Measurements from ENCODE around the gene BANF2. TPM values are rescaled to one million over a fixed set of nuclear protein-coding genes. Genes with fewer than 3 reads are reported as not detected.

Gene BANF2
- polyA plus RNA-seq, 1 donor from 2014 or later, result not detected

GRCh38 chr20:17750722-17751045, 50.9 kb downstream of the BANF2 start:
- no peak overlapping the region for H3K4me2 ChIP-seq (ENCODE audit: low read length)
- H3K4me3 ChIP-seq (ENCODE audit: low read length), result no peak overlapping the region
- H3K27ac ChIP-seq (ENCODE audit: low read length), result no peak overlapping the region
- H2AFZ ChIP-seq (ENCODE audit: low read depth, low read length), result no peak overlapping the region
- H3K36me3 ChIP-seq (ENCODE audit: insufficient read depth, low read length), result no peaks in the 10 kb centered on the region
- no peak overlapping the region for H3K9ac ChIP-seq (ENCODE audit: low read length)
- no peaks in the 10 kb centered on the region for H3K79me2 ChIP-seq (replicated peaks; ENCODE audit: insufficient read depth, low read length)
- H3K9me2 ChIP-seq (ENCODE audit: insufficient read depth, low read length), result no peaks in the 10 kb centered on the region
- no peak for TF ChIP-seq POLR2AphosphoS5 (IDR thresholded peaks at IDR 0.05)
- TF ChIP-seq, protein P1, sequence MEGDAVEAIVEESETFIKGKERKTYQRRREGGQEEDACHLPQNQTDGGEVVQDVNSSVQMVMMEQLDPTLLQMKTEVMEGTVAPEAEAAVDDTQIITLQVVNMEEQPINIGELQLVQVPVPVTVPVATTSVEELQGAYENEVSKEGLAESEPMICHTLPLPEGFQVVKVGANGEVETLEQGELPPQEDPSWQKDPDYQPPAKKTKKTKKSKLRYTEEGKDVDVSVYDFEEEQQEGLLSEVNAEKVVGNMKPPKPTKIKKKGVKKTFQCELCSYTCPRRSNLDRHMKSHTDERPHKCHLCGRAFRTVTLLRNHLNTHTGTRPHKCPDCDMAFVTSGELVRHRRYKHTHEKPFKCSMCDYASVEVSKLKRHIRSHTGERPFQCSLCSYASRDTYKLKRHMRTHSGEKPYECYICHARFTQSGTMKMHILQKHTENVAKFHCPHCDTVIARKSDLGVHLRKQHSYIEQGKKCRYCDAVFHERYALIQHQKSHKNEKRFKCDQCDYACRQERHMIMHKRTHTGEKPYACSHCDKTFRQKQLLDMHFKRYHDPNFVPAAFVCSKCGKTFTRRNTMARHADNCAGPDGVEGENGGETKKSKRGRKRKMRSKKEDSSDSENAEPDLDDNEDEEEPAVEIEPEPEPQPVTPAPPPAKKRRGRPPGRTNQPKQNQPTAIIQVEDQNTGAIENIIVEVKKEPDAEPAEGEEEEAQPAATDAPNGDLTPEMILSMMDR (IDR thresholded peaks at IDR 0.05; ENCODE audit: poor library complexity, severe bottlenecking), result no peak
- TF ChIP-seq RAD21 (conservative IDR thresholded peaks at IDR 0.05), result no peak
- TF ChIP-seq EP300 (conservative IDR thresholded peaks at IDR 0.05; ENCODE audit: poor library complexity, severe bottlenecking), result no peak
- TF ChIP-seq SMC3 (conservative IDR thresholded peaks at IDR 0.05; ENCODE audit: poor library complexity), result no peak
- TF ChIP-seq MXI1 (conservative IDR thresholded peaks at IDR 0.05; ENCODE audit: poor library complexity, severe bottlenecking), result no peak
- TF ChIP-seq EZH2 (IDR thresholded peaks at IDR 0.05; ENCODE audit: borderline replicate concordance, insufficient read depth, low read length, poor library complexity, severe bottlenecking), result no peak
- TF ChIP-seq TAF1 (IDR thresholded peaks at IDR 0.05; ENCODE audit: low read depth), result no peak
- TF ChIP-seq, protein P2, sequence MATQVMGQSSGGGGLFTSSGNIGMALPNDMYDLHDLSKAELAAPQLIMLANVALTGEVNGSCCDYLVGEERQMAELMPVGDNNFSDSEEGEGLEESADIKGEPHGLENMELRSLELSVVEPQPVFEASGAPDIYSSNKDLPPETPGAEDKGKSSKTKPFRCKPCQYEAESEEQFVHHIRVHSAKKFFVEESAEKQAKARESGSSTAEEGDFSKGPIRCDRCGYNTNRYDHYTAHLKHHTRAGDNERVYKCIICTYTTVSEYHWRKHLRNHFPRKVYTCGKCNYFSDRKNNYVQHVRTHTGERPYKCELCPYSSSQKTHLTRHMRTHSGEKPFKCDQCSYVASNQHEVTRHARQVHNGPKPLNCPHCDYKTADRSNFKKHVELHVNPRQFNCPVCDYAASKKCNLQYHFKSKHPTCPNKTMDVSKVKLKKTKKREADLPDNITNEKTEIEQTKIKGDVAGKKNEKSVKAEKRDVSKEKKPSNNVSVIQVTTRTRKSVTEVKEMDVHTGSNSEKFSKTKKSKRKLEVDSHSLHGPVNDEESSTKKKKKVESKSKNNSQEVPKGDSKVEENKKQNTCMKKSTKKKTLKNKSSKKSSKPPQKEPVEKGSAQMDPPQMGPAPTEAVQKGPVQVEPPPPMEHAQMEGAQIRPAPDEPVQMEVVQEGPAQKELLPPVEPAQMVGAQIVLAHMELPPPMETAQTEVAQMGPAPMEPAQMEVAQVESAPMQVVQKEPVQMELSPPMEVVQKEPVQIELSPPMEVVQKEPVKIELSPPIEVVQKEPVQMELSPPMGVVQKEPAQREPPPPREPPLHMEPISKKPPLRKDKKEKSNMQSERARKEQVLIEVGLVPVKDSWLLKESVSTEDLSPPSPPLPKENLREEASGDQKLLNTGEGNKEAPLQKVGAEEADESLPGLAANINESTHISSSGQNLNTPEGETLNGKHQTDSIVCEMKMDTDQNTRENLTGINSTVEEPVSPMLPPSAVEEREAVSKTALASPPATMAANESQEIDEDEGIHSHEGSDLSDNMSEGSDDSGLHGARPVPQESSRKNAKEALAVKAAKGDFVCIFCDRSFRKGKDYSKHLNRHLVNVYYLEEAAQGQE (IDR thresholded peaks at IDR 0.05; ENCODE audit: borderline replicate concordance), result no peak
- no peaks in the 10 kb centered on the region for H3F3A ChIP-seq (ENCODE audit: insufficient read depth, low read length, poor library complexity, severe bottlenecking)
- H3K9me3 ChIP-seq (ENCODE audit: low read length), result no peaks in the 10 kb centered on the region
- H4K20me1 ChIP-seq (ENCODE audit: insufficient read depth), result no peaks in the 10 kb centered on the region
- no peaks in the 10 kb centered on the region for H3K27me3 ChIP-seq (ENCODE audit: insufficient read depth, low read depth, low read length)

GRCh38 chr20:17751640-17752039, 51.9 kb downstream of the BANF2 start:
- H2AFZ ChIP-seq (ENCODE audit: low read depth, low read length), result no peak overlapping the region
- H3K27me3 ChIP-seq (ENCODE audit: insufficient read depth, low read depth, low read length), result no peaks in the 10 kb centered on the region
- no peaks in the 10 kb centered on the region for H3K9me2 ChIP-seq (ENCODE audit: insufficient read depth, low read length)
- H3K9me3 ChIP-seq (ENCODE audit: low read length), result no peaks in the 10 kb centered on the region
- no peaks in the 10 kb centered on the region for H3K79me2 ChIP-seq (replicated peaks; ENCODE audit: insufficient read depth, low read length)
- H3K4me3 ChIP-seq (ENCODE audit: low read length), result no peak overlapping the region
- no peak overlapping the region for H3K9ac ChIP-seq (ENCODE audit: low read length)
- H3K4me2 ChIP-seq (ENCODE audit: low read length), result no peak overlapping the region
- H3K27ac ChIP-seq (ENCODE audit: low read length), result no peak overlapping the region
- H3F3A ChIP-seq (ENCODE audit: insufficient read depth, low read length, poor library complexity, severe bottlenecking), result no peaks in the 10 kb centered on the region
- no peak for TF ChIP-seq SMC3 (conservative IDR thresholded peaks at IDR 0.05; ENCODE audit: poor library complexity)
- TF ChIP-seq, protein P2 (IDR thresholded peaks at IDR 0.05; ENCODE audit: borderline replicate concordance), result no peak
- no peaks in the 10 kb centered on the region for H3K36me3 ChIP-seq (ENCODE audit: insufficient read depth, low read length)
- H4K20me1 ChIP-seq (ENCODE audit: insufficient read depth), result no peaks in the 10 kb centered on the region

All from neural cell (in vitro differentiated cells).